H9 (cell line): Measurements from ENCODE around the gene OSBP. TPM values are rescaled to one million over a fixed set of nuclear protein-coding genes. Genes with fewer than 3 reads are reported as not detected.

Experiments
- DNase-seq: peaks from one replicate; pipeline ENCODE4 v3.0.0-alpha.2; 2017
- H2AFZ ChIP-seq: one replicate; pipeline ENCODE4 v1.6.1; 2013; ENCODE audit warnings: mild to moderate bottlenecking, low read length, control low read depth, moderate library complexity
- H2AK5ac ChIP-seq: 2 replicates; pipeline ENCODE4 v1.6.1; 2013; ENCODE audit warnings: low read length, control low read depth, mixed read lengths; ENCODE audit not compliant: insufficient read length
- H2BK120ac ChIP-seq: one replicate; pipeline ENCODE4 v1.6.1; 2013; ENCODE audit warnings: low read depth, mild to moderate bottlenecking, low read length, control low read depth, inconsistent platforms; ENCODE audit not compliant: poor library complexity, severe bottlenecking
- H2BK12ac ChIP-seq: 2 replicates; pipeline ENCODE4 v1.6.1; 2013; ENCODE audit warnings: low read length, control low read depth, mixed read lengths, low read depth; ENCODE audit not compliant: insufficient read length
- H2BK15ac ChIP-seq: 2 replicates; pipeline ENCODE4 v1.6.1; 2013; ENCODE audit warnings: low read depth, low read length, control low read depth
- H2BK20ac ChIP-seq: one replicate; pipeline ENCODE4 v1.6.1; 2013; ENCODE audit warnings: low read depth, mild to moderate bottlenecking, low read length, control low read depth, inconsistent platforms; ENCODE audit not compliant: poor library complexity, severe bottlenecking
- H2BK5ac ChIP-seq: 2 replicates; pipeline ENCODE4 v1.6.1; 2013; ENCODE audit warnings: low read length, control low read depth, mixed read lengths; ENCODE audit not compliant: insufficient read length
- H3K14ac ChIP-seq: 2 replicates; pipeline ENCODE4 v1.6.1; 2013; ENCODE audit warnings: low read length, control low read depth; ENCODE audit not compliant: insufficient read depth
- H3K18ac ChIP-seq: 2 replicates; pipeline ENCODE4 v1.6.1; 2013; ENCODE audit warnings: low read depth, mild to moderate bottlenecking, mixed read lengths, low read length, control low read depth; ENCODE audit not compliant: insufficient read length
- H3K23ac ChIP-seq: 2 replicates; pipeline ENCODE4 v1.6.1; 2013; ENCODE audit warnings: low read length, control low read depth, mixed read lengths, low read depth; ENCODE audit not compliant: insufficient read length
- H3K23me2 ChIP-seq: 2 replicates; pipeline ENCODE4 v1.6.1; 2013; ENCODE audit warnings: low read depth, mild to moderate bottlenecking, mixed read lengths, low read length, control low read depth; ENCODE audit not compliant: insufficient read length, poor library complexity, severe bottlenecking
- H3K27ac ChIP-seq: 2 replicates; pipeline ENCODE4 v1.5.1; 2013; ENCODE audit warnings: low read length, control low read depth, mixed read lengths, low read depth; ENCODE audit not compliant: insufficient read length
- H3K27me3 ChIP-seq: 2 replicates; pipeline ENCODE4 v1.6.1; 2013; ENCODE audit warnings: low read length, control low read depth, inconsistent platforms; ENCODE audit not compliant: insufficient read depth
- H3K4ac ChIP-seq: 2 replicates; pipeline ENCODE4 v1.6.1; 2013; ENCODE audit warnings: low read depth, mild to moderate bottlenecking, control low read depth, inconsistent platforms, low read length, moderate library complexity
- H3K4me1 ChIP-seq: 2 replicates; pipeline ENCODE4 v1.6.1; 2013; ENCODE audit warnings: low read length, control low read depth, inconsistent platforms; ENCODE audit not compliant: insufficient read depth
- H3K4me2 ChIP-seq: 2 replicates; pipeline ENCODE4 v1.6.1; 2013; ENCODE audit warnings: low read length, control low read depth, mixed read lengths; ENCODE audit not compliant: insufficient read length, insufficient read depth
- H3K56ac ChIP-seq: 2 replicates; pipeline ENCODE4 v1.6.1; 2013; ENCODE audit warnings: low read depth, mild to moderate bottlenecking, mixed read lengths, low read length, control low read depth; ENCODE audit not compliant: insufficient read length
- H3K79me1 ChIP-seq: 2 replicates; pipeline ENCODE4 v1.6.1; 2013; ENCODE audit warnings: low read depth, mild to moderate bottlenecking, moderate library complexity, low read length, control low read depth, inconsistent platforms; ENCODE audit not compliant: insufficient read depth, poor library complexity, severe bottlenecking
- H3K79me2 ChIP-seq: 2 replicates; pipeline ENCODE4 v1.6.1; 2013; ENCODE audit warnings: low read length, control low read depth, inconsistent platforms; ENCODE audit not compliant: insufficient read depth
- H3K9ac ChIP-seq: 2 replicates; pipeline ENCODE4 v1.6.1; 2013; ENCODE audit warnings: low read length, control low read depth, mixed read lengths; ENCODE audit not compliant: insufficient read length; ENCODE audit errors: extremely low read depth
- H3K9me3 ChIP-seq: one replicate; pipeline ENCODE4 v1.6.1; 2013; ENCODE audit warnings: low read depth, low read length, inconsistent platforms; ENCODE audit not compliant: control insufficient read depth
- H3T11ph ChIP-seq: one replicate; pipeline ENCODE4 v1.6.1; 2013; ENCODE audit warnings: mild to moderate bottlenecking, low read length, control low read depth, inconsistent platforms
- H4K20me1 ChIP-seq: one replicate; pipeline ENCODE4 v1.6.1; 2013; ENCODE audit not compliant: control insufficient read depth, insufficient read length, insufficient read depth
- H4K5ac ChIP-seq: 2 replicates; pipeline ENCODE4 v1.6.1; 2013; ENCODE audit warnings: low read depth, mild to moderate bottlenecking, mixed read lengths, low read length, control low read depth; ENCODE audit not compliant: insufficient read length
- H4K8ac ChIP-seq: replicated peaks from 2 replicates; pipeline ENCODE4 v1.6.1; 2013; ENCODE audit warnings: low read length, control low read depth, mixed read lengths, low read depth; ENCODE audit not compliant: insufficient read length
- H4K91ac ChIP-seq: 2 replicates; pipeline ENCODE4 v1.6.1; 2013; ENCODE audit warnings: low read depth, mild to moderate bottlenecking, moderate library complexity, mixed read lengths, low read length, control low read depth; ENCODE audit not compliant: insufficient read length
- H3K27ac Mint-ChIP-seq, 3 experiments: 2 replicates in 2 of 3; 3 replicates in 1 of 3; pipeline ENCODE4 v1.8.0; 2020 to 2021; ENCODE audit warnings: mixed read lengths in 3 of 3, mild to moderate bottlenecking in 1 of 3, moderate library complexity in 1 of 3
- H3K27me3 Mint-ChIP-seq: 2 replicates; pipeline ENCODE4 v1.8.0; 2021; ENCODE audit warnings: low read depth, mild to moderate bottlenecking, moderate library complexity, mixed read lengths
- H3K36me3 Mint-ChIP-seq, 3 experiments: 2 replicates in 2 of 3; 3 replicates in 1 of 3; pipeline ENCODE4 v1.8.0; 2020 to 2021; ENCODE audit warnings: low read depth in 3 of 3, mixed read lengths in 3 of 3; ENCODE audit not compliant: insufficient read depth in 1 of 3
- H3K4me1 Mint-ChIP-seq, 2 experiments: 2 replicates each; pipeline ENCODE4 v1.8.0; 2020; ENCODE audit warnings: mixed read lengths in 2 of 2
- H3K4me3 Mint-ChIP-seq, 2 experiments: 2 replicates in 1 of 2; 3 replicates in 1 of 2; pipeline ENCODE4 v1.8.0; 2020 to 2021; ENCODE audit warnings: mild to moderate bottlenecking in 2 of 2, mixed read lengths in 2 of 2, moderate library complexity in 1 of 2
- H3K9me3 Mint-ChIP-seq, 2 experiments: 2 replicates in 1 of 2; 3 replicates in 1 of 2; pipeline ENCODE4 v1.8.0; 2020; ENCODE audit warnings: mild to moderate bottlenecking in 2 of 2, mixed read lengths in 2 of 2, moderate library complexity in 1 of 2
- CTCF ChIP-seq: fragments of 200-600 bp; sonication (generic); conservative IDR thresholded peaks from 3 replicates; pipeline ENCODE4 v1.8.0; 2021; ENCODE audit warnings: antibody characterized with exemption, mild to moderate bottlenecking
- WGBS: extraction: QIAGEN DNeasy Blood & Tissue Kit; methylation state at CpG from one replicate; pipeline ENCODE4 v1.1.7; 2013; ENCODE audit warnings: missing lambda C conversion rate, low lambda C conversion rate, mixed read lengths; ENCODE audit not compliant: insufficient read length; ENCODE audit errors: extremely low coverage; 5-methylcytosine and 5-hydroxymethylcytosine counted together
- total RNA-seq: library from RNA; stranded (reverse); gene quantifications from 2 replicates; pipeline ENCODE4 v1.2.1, GENCODE V29; 2021

OSBP gene
- total RNA-seq, 1 experiment from 2014 or later, result 48.5 TPM

- Histone ChIP-seq H3K9me3 (no peaks in the 10 kb centered on the region), H3K14ac (no peak overlapping the region), H3K4ac (no peak overlapping the region), H3K79me1 (no peaks in the 10 kb centered on the region), H3K79me2 (no peaks in the 10 kb centered on the region), H2AK5ac (no peak overlapping the region), H3K9ac (no peak overlapping the region), H3K4me2 (no peak overlapping the region), H2BK12ac (no peak overlapping the region), H2BK20ac (no peak overlapping the region), H3T11ph (no peak overlapping the region), H4K8ac (no peak overlapping the region), H2BK5ac (no peak overlapping the region), H3K23ac (no peak overlapping the region), H3K56ac (no peak overlapping the region), H2BK120ac (no peak overlapping the region), H4K5ac (no peak overlapping the region), H3K18ac (no peak overlapping the region), H4K91ac (no peak overlapping the region), H2AFZ (no peak overlapping the region), H3K27ac (no peak overlapping the region), H4K20me1 (no peaks in the 10 kb centered on the region), H2BK15ac (no peak overlapping the region), H3K27me3 (no peaks in the 10 kb centered on the region), H3K23me2 (no peaks in the 10 kb centered on the region), H3K4me1 (no peaks in the 10 kb centered on the region)
- DNase-seq, result no peak
- H3K27ac Mint-ChIP-seq, result no peak overlapping the region
- no CpG with 5 or more reads among the region's 2 CpGs for WGBS
- H3K9me3 Mint-ChIP-seq, result no peaks in the 10 kb centered on the region
- H3K4me3 Mint-ChIP-seq, result no peak overlapping the region
- no peak for TF ChIP-seq CTCF
- no peaks in the 10 kb centered on the region for H3K27me3 Mint-ChIP-seq
- no peaks in the 10 kb centered on the region for H3K4me1 Mint-ChIP-seq
- H3K36me3 Mint-ChIP-seq, result peaks cover 32 to 75% (median 72%) of the 10 kb centered on the region in 3 experiments
Observed at GRCh38 chr11:59600234-59600633, 15.3 kb downstream of the OSBP start.
